Upper lobe of left lung (tissue), 6 donors: ENCODE data around the gene KCNJ6. TPM values are rescaled to one million over a fixed set of nuclear protein-coding genes. Genes with fewer than 3 reads are reported as not detected.

Experiments
- ATAC-seq, 2 donors: fragments of 200-7000 bp; cut with Tn5 transposase; one replicate each; pipeline ENCODE4 v1.9.1; 2022; ENCODE audit warnings: mild to moderate bottlenecking in 2 of 2, moderate library complexity in 2 of 2; ENCODE audit not compliant: low FRiP score in 2 of 2
- DNase-seq, 2 donors: peaks; one replicate each; pipeline ENCODE4 v3.0.0-alpha.2; 2019 to 2020
- H3K27ac ChIP-seq, 4 donors: fragments of 200-600 bp; sonication (generic); one replicate each; pipeline ENCODE4 v1.5.1; 2016 to 2019
- H3K27me3 ChIP-seq, 4 donors: fragments of 200-600 bp; sonication (generic); one replicate each; pipeline ENCODE4 v1.5.1; 2017 to 2019
- H3K36me3 ChIP-seq, 4 donors: fragments of 200-600 bp; sonication (generic); one replicate each; pipeline ENCODE4 v1.5.1; 2016 to 2019
- H3K4me1 ChIP-seq, 4 donors: fragments of 200-600 bp; sonication (generic); one replicate each; pipeline ENCODE4 v1.5.1; 2018 to 2019
- H3K4me3 ChIP-seq, 4 donors: fragments of 200-600 bp; sonication (generic); one replicate each; pipeline ENCODE4 v1.5.1; 2017 to 2019; ENCODE audit warnings: mild to moderate bottlenecking in 2 of 4, moderate library complexity in 1 of 4
- H3K9me3 ChIP-seq, 4 donors: fragments of 200-600 bp; sonication (generic); one replicate each; pipeline ENCODE4 v1.5.1; 2018 to 2019
- EP300 ChIP-seq, 4 donors: sonication (generic); formaldehyde crosslinking; IDR thresholded peaks; one replicate each; pipeline ENCODE4 v1.5.1; 2017; ENCODE audit warnings: antibody characterized with exemption in 4 of 4, control low read depth in 2 of 4
- POLR2A ChIP-seq, 4 donors: fragments of 450-650 bp; IDR thresholded peaks; one replicate each; pipeline ENCODE4 v1.5.1; 2016 to 2017; ENCODE audit warnings: antibody characterized with exemption in 4 of 4, mild to moderate bottlenecking in 2 of 4
- POLR2AphosphoS5 ChIP-seq, 2 donors: sonication (generic); formaldehyde crosslinking; IDR thresholded peaks; one replicate each; pipeline ENCODE4 v1.5.1; 2017; ENCODE audit warnings: antibody characterized with exemption in 2 of 2
- WGBS, 2 donors: methylation state at CpG; one replicate each; pipeline ENCODE4 v1.1.5; 2017 to 2018; 5-methylcytosine and 5-hydroxymethylcytosine counted together
- total RNA-seq, 6 donors: library from RNA; depleted of rRNA in 4 of 6; stranded (reverse); fragments of >200 nt in 4 of 6; gene quantifications; one replicate each; pipeline versions ENCODE4 v1.1.0 to v1.2.1, GENCODE V29; 2016 to 2021
- TF ChIP-seq, protein P1 (sequence below), 6 experiments: fragments of 450-650 bp in 4 of 6; fragments of 200-600 bp in 2 of 6; sonication (generic) in 2 of 6; IDR thresholded peaks; one replicate each; pipeline ENCODE4 v1.5.1; 2016 to 2019; ENCODE audit warnings: antibody characterized with exemption in 6 of 6
- donor health status: DM: no; HTN: no; CAD: no; lungs with moderate emphysema.
- donor health status: DM: no; HTN: yes; CAD: no; lungs with severe emphysema.

The KCNJ6 gene
- total RNA-seq, 6 donors from 2014 or later: 0.06 to 0.15 TPM; not detected in 4

DNA sequence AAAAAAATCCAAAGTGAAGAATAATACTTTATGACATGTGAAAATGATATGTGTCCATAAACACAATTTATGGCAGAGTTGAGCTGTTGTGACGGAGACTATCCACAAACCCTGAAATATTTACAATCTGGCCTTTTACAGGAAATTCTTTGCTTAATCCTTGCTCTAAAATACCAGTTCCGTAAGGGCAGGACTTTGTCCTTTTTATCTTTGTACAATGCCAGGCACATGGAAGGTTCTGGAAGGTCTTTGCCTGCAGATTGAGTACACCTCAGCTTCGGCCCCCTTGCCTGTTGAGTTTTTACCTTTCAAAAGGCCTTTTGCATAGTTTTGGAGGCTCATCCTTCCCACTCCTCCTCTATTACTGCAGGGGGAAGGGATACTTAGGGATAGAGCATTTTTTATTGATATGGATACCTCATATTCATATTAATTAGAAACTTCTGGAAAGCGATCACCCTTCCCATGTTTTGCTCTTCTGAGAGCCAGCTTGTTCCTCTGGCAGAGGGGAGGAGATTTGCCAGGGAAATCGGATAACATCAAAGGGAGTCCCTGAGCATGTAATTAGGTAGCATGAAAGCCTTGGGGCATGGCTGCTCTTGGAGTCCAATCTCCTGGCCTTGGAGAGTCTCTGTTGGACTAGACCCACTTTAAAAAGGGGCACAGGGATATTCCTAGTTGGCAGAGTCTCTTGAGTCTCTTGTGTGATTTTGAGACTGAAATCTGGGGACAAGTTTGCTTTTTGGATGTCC lies 217.1 kb downstream of the KCNJ6 start:
- Histone ChIP-seq H3K27ac (no peak overlapping the region), H3K9me3 (no peaks in the 10 kb centered on the region), H3K27me3 (no peaks in the 10 kb centered on the region), H3K36me3 (no peaks in the 10 kb centered on the region), H3K4me3 (no peak overlapping the region), H3K4me1 (no peaks in the 10 kb centered on the region)
- DNase-seq (no peak), ATAC-seq (no peak)
- WGBS, 2 donors: 75 to 92% methylated on average over 5 of the region's 5 CpGs
- TF ChIP-seq POLR2AphosphoS5 (IDR thresholded peaks at IDR 0.05) (no peak), EP300 (IDR thresholded peaks at IDR 0.05) (no peak)
- TF ChIP-seq, protein P1, sequence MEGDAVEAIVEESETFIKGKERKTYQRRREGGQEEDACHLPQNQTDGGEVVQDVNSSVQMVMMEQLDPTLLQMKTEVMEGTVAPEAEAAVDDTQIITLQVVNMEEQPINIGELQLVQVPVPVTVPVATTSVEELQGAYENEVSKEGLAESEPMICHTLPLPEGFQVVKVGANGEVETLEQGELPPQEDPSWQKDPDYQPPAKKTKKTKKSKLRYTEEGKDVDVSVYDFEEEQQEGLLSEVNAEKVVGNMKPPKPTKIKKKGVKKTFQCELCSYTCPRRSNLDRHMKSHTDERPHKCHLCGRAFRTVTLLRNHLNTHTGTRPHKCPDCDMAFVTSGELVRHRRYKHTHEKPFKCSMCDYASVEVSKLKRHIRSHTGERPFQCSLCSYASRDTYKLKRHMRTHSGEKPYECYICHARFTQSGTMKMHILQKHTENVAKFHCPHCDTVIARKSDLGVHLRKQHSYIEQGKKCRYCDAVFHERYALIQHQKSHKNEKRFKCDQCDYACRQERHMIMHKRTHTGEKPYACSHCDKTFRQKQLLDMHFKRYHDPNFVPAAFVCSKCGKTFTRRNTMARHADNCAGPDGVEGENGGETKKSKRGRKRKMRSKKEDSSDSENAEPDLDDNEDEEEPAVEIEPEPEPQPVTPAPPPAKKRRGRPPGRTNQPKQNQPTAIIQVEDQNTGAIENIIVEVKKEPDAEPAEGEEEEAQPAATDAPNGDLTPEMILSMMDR (IDR thresholded peaks at IDR 0.05): no peak

- no peak for ATAC-seq
- Histone ChIP-seq H3K27ac (no peak overlapping the region), H3K27me3 (no peaks in the 10 kb centered on the region), H3K9me3 (no peaks in the 10 kb centered on the region), H3K36me3 (no peaks in the 10 kb centered on the region), H3K4me3 (no peak overlapping the region), H3K4me1 (no peaks in the 10 kb centered on the region)
- TF ChIP-seq, protein P1 (IDR thresholded peaks at IDR 0.05): no peak
- TF ChIP-seq EP300 (IDR thresholded peaks at IDR 0.05) (no peak), POLR2AphosphoS5 (IDR thresholded peaks at IDR 0.05) (no peak), POLR2A (IDR thresholded peaks at IDR 0.05) (no peak)
- WGBS, 2 donors: 96 to 99% methylated on average over 3 of the region's 3 CpGs
- DNase-seq: no peak
Measured at GRCh38 chr21:37696936-37697335, 219.3 kb downstream of the KCNJ6 start.

DNA sequence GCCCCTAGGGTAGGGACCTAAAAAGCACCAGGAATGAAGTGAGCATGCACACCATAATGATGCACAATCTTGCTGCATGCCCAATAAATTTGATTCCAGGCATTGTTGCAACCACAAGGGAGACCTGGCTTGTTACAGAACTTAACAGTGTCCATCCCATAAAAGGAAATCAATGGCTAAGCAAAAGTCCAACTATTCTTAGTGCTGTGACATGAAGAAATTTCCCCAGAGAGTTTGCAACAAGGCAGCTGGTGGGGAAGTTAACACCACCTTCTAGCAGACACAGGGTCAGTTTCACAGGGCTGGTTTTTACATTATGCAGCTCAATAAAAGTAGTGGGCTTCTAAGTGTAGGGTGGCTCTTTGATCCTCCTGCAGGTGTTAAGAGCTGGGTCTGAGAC lies 221.1 kb downstream of the KCNJ6 start:
- no peak for DNase-seq
- no peaks in the 10 kb centered on the region for H3K4me1 ChIP-seq
- no peak for ATAC-seq

GRCh38 chr21:37688952-37689659 lies 227.2 kb downstream of the KCNJ6 start:
- ATAC-seq (no peak), DNase-seq (no peak)
- Histone ChIP-seq H3K9me3 (no peaks in the 10 kb centered on the region), H3K27ac (no peak overlapping the region), H3K27me3 (no peaks in the 10 kb centered on the region), H3K36me3 (no peaks in the 10 kb centered on the region), H3K4me1 (no peaks in the 10 kb centered on the region), H3K4me3 (no peak overlapping the region)
- no peak for TF ChIP-seq POLR2A (IDR thresholded peaks at IDR 0.05)
- no peak for TF ChIP-seq EP300 (IDR thresholded peaks at IDR 0.05)
- TF ChIP-seq, protein P1 (IDR thresholded peaks at IDR 0.05): no peak
- TF ChIP-seq POLR2AphosphoS5 (IDR thresholded peaks at IDR 0.05): no peak
- 52 to 56% methylated on average over 3 of the region's 3 CpGs for WGBS, 2 donors

More for the DNA sequence above, 221.1 kb downstream of the KCNJ6 start:
- H3K9me3 ChIP-seq: no peaks in the 10 kb centered on the region
- no peak overlapping the region for H3K27ac ChIP-seq
- TF ChIP-seq POLR2A (IDR thresholded peaks at IDR 0.05) (no peak), EP300 (IDR thresholded peaks at IDR 0.05) (no peak), POLR2AphosphoS5 (IDR thresholded peaks at IDR 0.05) (no peak)
- TF ChIP-seq, protein P1 (IDR thresholded peaks at IDR 0.05): no peak
- H3K27me3 ChIP-seq: no peaks in the 10 kb centered on the region
- H3K36me3 ChIP-seq: no peaks in the 10 kb centered on the region
- H3K4me3 ChIP-seq: no peak overlapping the region
